HEK293 (cell line): ENCODE measurements around the gene TRIM47.

Experiments used
- CTCF ChIA-PET: fragments of 350-600 bp; formaldehyde crosslinking; extraction: SDS; loops from one replicate; lab custom pipeline; 2021; ENCODE audit warnings: antibody characterized with exemption; lab: Yijun Ruan, JAX
- POLR2A ChIA-PET: fragments of 300-600 bp; formaldehyde crosslinking; extraction: SDS; loops from one replicate; lab custom pipeline; 2020; ENCODE audit warnings: antibody characterized with exemption, inconsistent platforms; lab: Yijun Ruan, JAX
- H3K27ac ChIP-seq: fragments of 200-500 bp; sonication (Bioruptor generic); 2 replicates; pipeline ENCODE4 v1.5.1; 2014; ENCODE audit warnings: low read depth, low read length, control low read depth, inconsistent platforms; ENCODE audit errors: extremely low read depth
- H3K36me3 ChIP-seq, 2 experiments: fragments of 200-500 bp in 1 of 2; sonication (Bioruptor generic) in 1 of 2; 1 replicate in 1 of 2; 2 replicates in 1 of 2; pipeline ENCODE4 v1.5.1; 2014 to 2017; ENCODE audit warnings: inconsistent platforms in 2 of 2, low read length in 2 of 2; ENCODE audit not compliant: control insufficient read depth in 2 of 2, insufficient read depth in 1 of 2
- H3K4me1 ChIP-seq: fragments of 200-500 bp; sonication (Bioruptor generic); 2 replicates; pipeline ENCODE4 v1.5.1; 2014; ENCODE audit warnings: mild to moderate bottlenecking, low read length, inconsistent platforms; ENCODE audit not compliant: control insufficient read depth, insufficient read depth
- H3K4me3 ChIP-seq: 2 replicates; pipeline ENCODE4 v1.5.1; 2011; ENCODE audit warnings: low read depth, mild to moderate bottlenecking, control low read depth, low read length, moderate library complexity
- H3K9me3 ChIP-seq: fragments of 200-500 bp; sonication (Bioruptor generic); 2 replicates; pipeline ENCODE4 v1.5.1; 2014; ENCODE audit warnings: low read depth, low read length, inconsistent platforms; ENCODE audit not compliant: control insufficient read depth, insufficient read depth
- GLIS1 ChIP-seq: fragments of 450-650 bp; formaldehyde crosslinking; IDR thresholded peaks from 2 replicates; pipeline ENCODE4 v1.5.1; 2016; ENCODE audit warnings: missing biosample characterization, missing genetic modification characterization
- KLF17 ChIP-seq: fragments of 450-650 bp; formaldehyde crosslinking; IDR thresholded peaks from 2 replicates; pipeline ENCODE4 v1.5.1; 2016; ENCODE audit warnings: missing biosample characterization, missing genetic modification characterization
- KLF8 ChIP-seq: fragments of 450-650 bp; formaldehyde crosslinking; IDR thresholded peaks from 2 replicates; pipeline ENCODE4 v1.5.1; 2016; ENCODE audit warnings: missing biosample characterization, missing genetic modification characterization
- MZF1 ChIP-seq: fragments of 450-650 bp; formaldehyde crosslinking; IDR thresholded peaks from 2 replicates; pipeline ENCODE4 v1.5.1; 2017; ENCODE audit warnings: missing biosample characterization, missing genetic modification characterization, borderline replicate concordance
- OVOL3 ChIP-seq: fragments of 450-650 bp; formaldehyde crosslinking; IDR thresholded peaks from 2 replicates; pipeline ENCODE4 v1.5.1; 2016; ENCODE audit warnings: missing biosample characterization, missing genetic modification characterization
- PRDM1 ChIP-seq: fragments of 450-650 bp; formaldehyde crosslinking; IDR thresholded peaks from 2 replicates; pipeline ENCODE4; 2016; ENCODE audit warnings: missing biosample characterization, missing genetic modification characterization
- PRDM10 ChIP-seq: fragments of 450-650 bp; formaldehyde crosslinking; IDR thresholded peaks from 2 replicates; pipeline ENCODE4 v1.5.1; 2016; ENCODE audit warnings: missing biosample characterization, missing genetic modification characterization
- SP2 ChIP-seq: fragments of 450-650 bp; formaldehyde crosslinking; IDR thresholded peaks from 2 replicates; pipeline ENCODE4 v1.5.1; 2016; ENCODE audit warnings: missing biosample characterization, missing genetic modification characterization
- SP3 ChIP-seq: fragments of 450-650 bp; formaldehyde crosslinking; IDR thresholded peaks from 2 replicates; pipeline ENCODE4 v1.5.1; 2016; ENCODE audit warnings: missing biosample characterization, missing genetic modification characterization
- SP7 ChIP-seq: fragments of 450-650 bp; formaldehyde crosslinking; IDR thresholded peaks from 2 replicates; pipeline ENCODE4 v1.5.1; 2016; ENCODE audit warnings: missing biosample characterization, missing genetic modification characterization
- YY1 ChIP-seq: fragments of 450-650 bp; formaldehyde crosslinking; IDR thresholded peaks from 2 replicates; pipeline ENCODE4 v1.5.1; 2018; ENCODE audit warnings: missing biosample characterization, missing genetic modification characterization
- ZBTB8A ChIP-seq: fragments of 450-650 bp; formaldehyde crosslinking; IDR thresholded peaks from 2 replicates; pipeline ENCODE4 v1.5.1; 2016; ENCODE audit warnings: missing biosample characterization, missing genetic modification characterization
- ZNF16 ChIP-seq: fragments of 450-650 bp; formaldehyde crosslinking; IDR thresholded peaks from 2 replicates; pipeline ENCODE4 v1.5.1; 2016; ENCODE audit warnings: low read depth, missing biosample characterization, missing genetic modification characterization
- ZNF266 ChIP-seq: fragments of 450-650 bp; formaldehyde crosslinking; IDR thresholded peaks from 2 replicates; pipeline ENCODE4 v1.5.1; 2016; ENCODE audit warnings: missing biosample characterization, missing genetic modification characterization, low read depth
- ZNF335 ChIP-seq: fragments of 450-650 bp; formaldehyde crosslinking; conservative IDR thresholded peaks from 2 replicates; pipeline ENCODE4 v1.5.1; 2016; ENCODE audit warnings: missing biosample characterization, missing genetic modification characterization
- ZNF354C ChIP-seq: fragments of 450-650 bp; formaldehyde crosslinking; IDR thresholded peaks from 2 replicates; pipeline ENCODE4 v1.5.1; 2016; ENCODE audit warnings: missing biosample characterization, missing genetic modification characterization, low read depth, borderline replicate concordance
- ZNF394 ChIP-seq: fragments of 450-650 bp; formaldehyde crosslinking; IDR thresholded peaks from 2 replicates; pipeline ENCODE4 v1.5.1; 2016; ENCODE audit warnings: missing biosample characterization, missing genetic modification characterization, mild to moderate bottlenecking, moderate library complexity, borderline replicate concordance
- ZNF747 ChIP-seq: fragments of 450-650 bp; formaldehyde crosslinking; IDR thresholded peaks from 2 replicates; pipeline ENCODE4 v1.5.1; 2016; ENCODE audit warnings: missing biosample characterization, missing genetic modification characterization
- ZNF76 ChIP-seq: fragments of 450-650 bp; formaldehyde crosslinking; IDR thresholded peaks from 2 replicates; pipeline ENCODE4; 2016; ENCODE audit warnings: low read depth, missing biosample characterization, missing genetic modification characterization, borderline replicate concordance
- ZNF792 ChIP-seq: fragments of 450-650 bp; formaldehyde crosslinking; IDR thresholded peaks from 2 replicates; pipeline ENCODE4 v1.5.1; 2016; ENCODE audit warnings: missing biosample characterization, missing genetic modification characterization
- TF ChIP-seq, protein P1 (sequence below): fragments of 450-650 bp; formaldehyde crosslinking; IDR thresholded peaks from 2 replicates; pipeline ENCODE4 v1.5.1; 2016; ENCODE audit warnings: missing biosample characterization, missing genetic modification characterization
- TF ChIP-seq, protein P2 (sequence below): fragments of 450-650 bp; formaldehyde crosslinking; IDR thresholded peaks from 2 replicates; pipeline ENCODE4 v1.5.1; 2016; ENCODE audit warnings: missing biosample characterization, missing genetic modification characterization
- TF ChIP-seq, protein P3 (sequence below): fragments of 450-650 bp; formaldehyde crosslinking; IDR thresholded peaks from 2 replicates; pipeline ENCODE4 v1.5.1; 2016; ENCODE audit warnings: missing biosample characterization, missing genetic modification characterization

The TRIM47 gene

GRCh38 chr17:75897160-75898019, 19.0 kb upstream of the TRIM47 start (continued):
- TF ChIP-seq GLIS1 (tag by site-specific recombination): peak; percentile 51; the same call in 1 of the 2 replicates
- peak; percentile 72 for TF ChIP-seq ZNF335 (tag by site-specific recombination)
- TF ChIP-seq ZNF747 (tag by site-specific recombination): no peak
- peak; percentile 73; the same call in 1 of the 2 replicates for TF ChIP-seq SP3 (tag by site-specific recombination)
- TF ChIP-seq ZNF394 (tag by site-specific recombination): 0 out of 2 replicates have a peak, but pooled peaks have one; percentile 2

- Histone ChIP-seq H3K4me1 (peaks cover 10% of the 10 kb centered on the region), H3K27ac (peak within 1 kb of the TSS; percentile 98), H3K36me3 (peaks cover 12 to 55% of the 10 kb centered on the region in 2 experiments), H3K4me3 (peak within 1 kb of the TSS; percentile 86), H3K9me3 (no peaks in the 10 kb centered on the region)
- ChIA-PET POLR2A (interaction anchor here (0.6 to 3.2 kb wide), 17 partner anchors 8 to 118 kb away, joined by 3 to 19 read pairs (median 4); partner anchors contain the start of genes ACOX1, MRPL38, TEN1 and TRIM47), CTCF (interaction anchor here (0.6 to 4.3 kb wide), 15 partner anchors 8 to 120 kb away, joined by 3 to 28 read pairs (median 4); partner anchors contain the start of genes MRPL38, TRIM47 and WBP2)
- TF ChIP-seq ZNF354C: no peak
- no peak for TF ChIP-seq PRDM1 (tag by site-specific recombination)
- TF ChIP-seq, protein P1, sequence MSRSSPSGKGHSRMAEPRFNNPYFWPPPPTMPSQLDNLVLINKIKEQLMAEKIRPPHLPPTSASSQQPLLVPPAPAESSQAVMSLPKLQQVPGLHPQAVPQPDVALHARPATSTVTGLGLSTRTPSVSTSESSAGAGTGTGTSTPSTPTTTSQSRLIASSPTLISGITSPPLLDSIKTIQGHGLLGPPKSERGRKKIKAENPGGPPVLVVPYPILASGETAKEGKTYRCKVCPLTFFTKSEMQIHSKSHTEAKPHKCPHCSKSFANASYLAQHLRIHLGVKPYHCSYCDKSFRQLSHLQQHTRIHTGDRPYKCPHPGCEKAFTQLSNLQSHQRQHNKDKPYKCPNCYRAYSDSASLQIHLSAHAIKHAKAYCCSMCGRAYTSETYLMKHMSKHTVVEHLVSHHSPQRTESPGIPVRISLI (tag by site-specific recombination): no peak
- 0 out of 2 replicates have a peak, but pooled peaks have one; percentile 33 for TF ChIP-seq KLF17 (tag by site-specific recombination)
- no peak for TF ChIP-seq ZNF16 (tag by site-specific recombination)
- TF ChIP-seq SP3 (tag by site-specific recombination): no peak; the same call in 1 of the 2 replicates
- TF ChIP-seq YY1: peak; percentile 85
- peak; percentile 52 for TF ChIP-seq SP2 (tag by site-specific recombination)
- no peak for TF ChIP-seq ZNF792 (tag by site-specific recombination)
- TF ChIP-seq PRDM10 (tag by site-specific recombination): 0 out of 2 replicates have a peak, but pooled peaks have one; percentile 4
- peak; percentile 76; the same call in 1 of the 2 replicates for TF ChIP-seq KLF8
- TF ChIP-seq SP7 (tag by site-specific recombination): no peak
- 0 out of 2 replicates have a peak, but pooled peaks have one; percentile 27 for TF ChIP-seq OVOL3 (tag by site-specific recombination)
- TF ChIP-seq, protein P2, sequence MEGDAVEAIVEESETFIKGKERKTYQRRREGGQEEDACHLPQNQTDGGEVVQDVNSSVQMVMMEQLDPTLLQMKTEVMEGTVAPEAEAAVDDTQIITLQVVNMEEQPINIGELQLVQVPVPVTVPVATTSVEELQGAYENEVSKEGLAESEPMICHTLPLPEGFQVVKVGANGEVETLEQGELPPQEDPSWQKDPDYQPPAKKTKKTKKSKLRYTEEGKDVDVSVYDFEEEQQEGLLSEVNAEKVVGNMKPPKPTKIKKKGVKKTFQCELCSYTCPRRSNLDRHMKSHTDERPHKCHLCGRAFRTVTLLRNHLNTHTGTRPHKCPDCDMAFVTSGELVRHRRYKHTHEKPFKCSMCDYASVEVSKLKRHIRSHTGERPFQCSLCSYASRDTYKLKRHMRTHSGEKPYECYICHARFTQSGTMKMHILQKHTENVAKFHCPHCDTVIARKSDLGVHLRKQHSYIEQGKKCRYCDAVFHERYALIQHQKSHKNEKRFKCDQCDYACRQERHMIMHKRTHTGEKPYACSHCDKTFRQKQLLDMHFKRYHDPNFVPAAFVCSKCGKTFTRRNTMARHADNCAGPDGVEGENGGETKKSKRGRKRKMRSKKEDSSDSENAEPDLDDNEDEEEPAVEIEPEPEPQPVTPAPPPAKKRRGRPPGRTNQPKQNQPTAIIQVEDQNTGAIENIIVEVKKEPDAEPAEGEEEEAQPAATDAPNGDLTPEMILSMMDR (tag by site-specific recombination): no peak
- TF ChIP-seq ZNF394 (tag by site-specific recombination): peak; percentile 70; the same call in 1 of the 2 replicates
- no peak; the same call in none of the 2 replicates for TF ChIP-seq ZBTB8A (tag by site-specific recombination)
- TF ChIP-seq MZF1 (tag by site-specific recombination): no peak
- TF ChIP-seq, protein P3, sequence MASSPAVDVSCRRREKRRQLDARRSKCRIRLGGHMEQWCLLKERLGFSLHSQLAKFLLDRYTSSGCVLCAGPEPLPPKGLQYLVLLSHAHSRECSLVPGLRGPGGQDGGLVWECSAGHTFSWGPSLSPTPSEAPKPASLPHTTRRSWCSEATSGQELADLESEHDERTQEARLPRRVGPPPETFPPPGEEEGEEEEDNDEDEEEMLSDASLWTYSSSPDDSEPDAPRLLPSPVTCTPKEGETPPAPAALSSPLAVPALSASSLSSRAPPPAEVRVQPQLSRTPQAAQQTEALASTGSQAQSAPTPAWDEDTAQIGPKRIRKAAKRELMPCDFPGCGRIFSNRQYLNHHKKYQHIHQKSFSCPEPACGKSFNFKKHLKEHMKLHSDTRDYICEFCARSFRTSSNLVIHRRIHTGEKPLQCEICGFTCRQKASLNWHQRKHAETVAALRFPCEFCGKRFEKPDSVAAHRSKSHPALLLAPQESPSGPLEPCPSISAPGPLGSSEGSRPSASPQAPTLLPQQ (tag by site-specific recombination): peak; percentile 77
- peak; percentile 88 for TF ChIP-seq ZNF335 (tag by site-specific recombination)
- TF ChIP-seq ZNF266: no peak
- peak; percentile 70; the same call in 1 of the 2 replicates for TF ChIP-seq ZNF76
These were observed 18.2 kb upstream of the TRIM47 start, which contains the start of gene TRIM65 for GRCh38 chr17:75896415-75897159. TSS of gene TRIM65 (minus strand) at chr17:75896951. CDS start at chr17:75896937, 14 bp downstream.
